GM18867 (cell line): ENCODE data around the gene DCHS2.

Experiments
- ATAC-seq: cut with Tn5 transposase; IDR thresholded peaks from one replicate; pipeline ENCODE4 v1.9.1; 2021; ENCODE audit warnings: mild to moderate bottlenecking, moderate library complexity; ENCODE audit not compliant: unreplicated experiment

Gene DCHS2

DNA sequence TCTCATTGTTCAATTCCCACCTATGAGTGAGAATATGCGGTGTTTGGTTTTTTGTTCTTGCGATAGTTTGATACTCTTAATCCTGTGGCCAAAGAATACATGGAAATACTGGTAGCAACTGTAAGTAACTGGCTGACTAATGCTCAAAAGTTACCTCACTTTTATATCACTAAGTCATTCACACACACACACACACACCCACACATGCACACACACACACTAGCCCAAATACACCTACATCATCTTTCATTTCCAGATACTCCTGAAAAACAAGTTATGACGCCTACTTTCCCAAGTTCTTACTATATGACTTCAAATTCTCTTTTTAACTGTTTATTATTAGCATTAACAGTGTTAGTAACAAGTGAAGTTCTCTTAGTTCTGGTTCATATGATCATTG, 101.3 kb downstream of the DCHS2 start:
- no peak for ATAC-seq

GRCh38 chr4:154389148-154389547, 102.5 kb downstream of the DCHS2 start:
- no peak for ATAC-seq

DNA sequence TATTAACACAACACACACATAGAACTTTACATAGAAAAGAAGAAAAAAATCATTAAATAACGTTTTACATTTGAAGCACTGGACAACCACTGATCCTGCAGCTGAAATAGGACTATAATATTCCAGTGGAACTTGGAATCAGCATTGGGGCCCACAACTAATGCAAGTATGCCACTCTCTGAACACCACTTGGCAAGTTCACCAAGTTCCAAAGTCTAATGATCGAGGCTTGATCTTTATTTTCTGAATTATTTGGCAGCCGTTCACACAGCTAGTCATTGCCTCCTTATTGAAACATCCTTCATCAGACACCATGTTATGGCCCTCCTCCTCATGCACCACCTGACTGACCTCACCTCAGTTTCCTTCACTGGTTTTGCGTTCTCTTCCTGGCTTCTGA, 107.6 kb downstream of the DCHS2 start:
- no peak for ATAC-seq

DNA sequence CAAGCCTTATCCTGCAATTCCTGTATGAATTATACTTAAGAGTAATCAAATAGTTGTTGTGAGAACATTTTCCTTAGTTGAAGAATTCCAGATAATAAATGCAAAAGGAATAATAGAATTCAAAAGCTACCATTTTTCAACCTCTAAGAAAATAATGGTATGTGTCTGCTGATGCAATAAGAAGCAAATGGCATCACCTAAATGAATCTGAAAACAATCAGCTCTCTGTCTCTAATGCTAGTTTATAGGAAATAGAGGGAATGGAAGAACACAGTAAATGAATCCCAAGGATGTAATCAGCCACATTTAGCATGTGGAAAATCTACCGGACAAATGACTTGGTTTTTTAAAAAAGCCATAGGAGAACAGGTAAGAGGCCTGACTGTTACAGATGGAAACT, 115.1 kb downstream of the DCHS2 start:
- no peak for ATAC-seq

- ATAC-seq: peak; percentile 74
These were observed 123.5 kb downstream of the DCHS2 start for GRCh38 chr4:154368060-154368459.

DNA sequence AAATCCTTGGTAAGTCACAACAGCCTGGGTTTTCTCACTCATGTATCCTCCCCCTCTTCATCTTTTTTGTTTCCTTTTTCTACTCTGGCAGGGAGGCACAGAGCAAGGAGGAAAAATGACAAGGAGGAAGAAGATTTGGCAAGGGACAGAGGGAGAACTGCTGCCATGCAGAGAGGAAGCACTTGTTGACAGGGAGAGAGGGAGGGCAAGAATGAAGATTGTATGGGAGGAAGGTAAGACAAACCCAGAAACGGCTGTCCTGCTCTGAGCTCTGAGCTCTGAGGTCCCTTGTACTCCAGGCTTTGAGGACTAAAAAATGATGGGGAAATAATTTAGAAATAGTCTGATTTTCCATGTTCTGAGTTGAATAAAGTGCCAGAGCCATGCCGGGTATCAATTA, 123.9 kb downstream of the DCHS2 start:
- ATAC-seq: peak; percentile 36

DNA sequence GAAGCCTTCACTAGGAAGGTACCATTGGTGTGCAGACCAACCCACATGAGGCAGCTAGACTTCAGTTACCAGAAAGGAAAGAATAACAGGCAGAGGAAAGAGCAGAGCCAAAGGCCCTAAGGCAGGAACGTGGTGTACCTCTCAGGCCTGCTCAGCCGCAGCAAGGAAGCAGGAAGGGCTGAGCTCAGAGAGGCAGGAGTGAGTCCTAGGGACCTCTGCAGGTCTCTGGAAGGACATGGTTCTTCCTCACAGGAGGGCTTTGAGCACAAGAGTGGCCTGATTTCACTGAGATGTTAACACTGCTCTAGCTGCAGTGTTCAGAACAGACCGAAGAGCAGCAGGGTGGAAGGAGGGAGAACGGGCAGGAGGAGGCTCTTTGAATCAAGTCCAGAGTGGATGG, 124.6 kb downstream of the DCHS2 start:
- no peak for ATAC-seq

DNA sequence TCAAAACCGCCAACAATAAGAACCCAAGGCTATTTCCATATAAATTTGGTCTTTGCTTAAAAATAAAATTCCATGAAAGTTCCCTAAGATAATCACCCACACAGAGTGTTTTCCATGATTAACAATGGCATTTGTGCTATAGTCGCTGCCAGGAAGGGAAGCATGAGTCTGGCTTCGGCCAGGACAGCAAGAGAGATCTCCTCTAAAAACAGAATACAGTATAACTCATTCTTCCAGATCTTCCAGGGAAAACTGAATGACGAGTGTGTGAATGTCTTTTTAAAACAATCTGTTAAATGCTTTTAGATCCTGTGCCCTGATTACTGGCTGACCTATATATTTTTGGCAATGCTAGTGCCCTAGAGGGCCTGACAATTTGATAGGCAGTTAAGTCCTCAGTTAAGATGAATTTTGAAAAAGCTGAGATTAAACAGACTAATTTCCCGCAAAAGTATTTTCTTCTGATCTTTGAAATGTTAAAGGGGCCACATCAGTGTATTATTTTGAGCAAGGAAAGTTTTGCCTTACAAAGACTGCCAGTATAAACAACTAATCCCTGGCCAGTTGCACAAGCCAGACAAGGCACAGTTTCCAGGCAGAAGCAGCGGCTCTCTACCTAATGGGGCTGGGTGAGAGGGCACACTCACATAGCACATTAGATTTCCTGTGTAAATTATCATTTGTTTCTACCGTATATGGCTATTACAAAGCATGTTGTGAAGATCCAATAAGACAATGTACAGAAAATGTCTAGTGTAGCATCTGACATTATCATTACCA, 127.3 kb downstream of the DCHS2 start:
- no peak for ATAC-seq

DNA sequence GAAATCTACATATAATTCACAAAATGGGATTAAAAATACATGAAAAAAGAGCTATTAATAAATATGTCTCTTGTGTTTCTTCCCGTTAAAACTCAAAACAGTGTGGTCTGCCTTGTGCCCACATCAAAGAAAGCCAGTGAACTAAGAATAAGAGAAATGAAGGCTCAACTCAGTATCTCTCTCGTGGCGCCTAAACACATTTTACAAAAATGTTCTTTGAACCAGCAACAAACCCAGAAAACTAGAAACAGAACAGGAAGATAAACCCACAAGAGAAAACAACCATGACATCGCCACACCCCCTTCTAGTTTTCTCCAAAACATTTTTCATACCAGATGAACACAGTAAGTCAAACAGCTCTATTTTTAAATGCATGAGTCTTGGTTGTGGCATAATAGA, 130.1 kb downstream of the DCHS2 start:
- peak; percentile 67 for ATAC-seq

DNA sequence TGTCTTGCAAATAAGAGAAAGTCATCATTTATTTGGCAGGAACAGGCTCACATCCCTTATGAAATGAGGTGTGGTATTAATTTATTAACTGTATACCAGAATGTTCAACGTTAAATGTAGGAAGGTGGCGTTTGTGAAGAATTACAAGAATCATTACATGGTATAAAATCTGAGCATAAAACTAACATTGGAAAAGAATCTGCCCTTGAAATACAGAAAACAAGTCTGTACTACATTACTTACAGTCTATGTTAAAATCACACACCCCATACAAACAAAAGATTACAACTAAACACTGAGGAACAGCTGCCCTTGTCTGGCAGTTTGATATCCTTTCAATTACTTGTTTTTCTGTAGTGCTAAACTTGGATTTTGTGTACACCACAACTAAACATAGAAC, 131.1 kb downstream of the DCHS2 start:
- no peak for ATAC-seq

- ATAC-seq: no peak
These were observed 136.7 kb downstream of the DCHS2 start for GRCh38 chr4:154354883-154355282.

- peak; percentile 55 for ATAC-seq
These were observed 141.8 kb downstream of the DCHS2 start for GRCh38 chr4:154349829-154350228.

GRCh38 chr4:154348657-154349056, 142.9 kb downstream of the DCHS2 start:
- no peak for ATAC-seq

DNA sequence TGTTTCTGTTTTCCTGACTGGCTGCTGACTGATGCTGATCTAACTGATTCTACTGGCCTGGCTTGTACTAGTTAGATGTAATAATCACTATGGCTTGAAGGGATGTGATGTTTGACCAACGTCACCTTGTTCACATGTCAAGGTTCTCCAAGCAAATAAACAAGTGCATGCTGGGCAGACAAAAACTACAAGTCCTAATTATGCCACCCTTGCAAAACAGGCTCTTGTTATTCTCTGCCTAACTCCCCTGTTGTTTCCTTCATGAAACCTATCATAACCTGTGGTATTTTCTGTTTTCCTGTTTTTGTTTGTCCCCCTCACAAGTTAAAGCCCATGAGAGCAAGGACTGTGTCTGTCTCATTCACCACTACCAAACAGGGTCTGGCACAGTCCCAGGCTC, 146.2 kb downstream of the DCHS2 start:
- no peak for ATAC-seq

DNA sequence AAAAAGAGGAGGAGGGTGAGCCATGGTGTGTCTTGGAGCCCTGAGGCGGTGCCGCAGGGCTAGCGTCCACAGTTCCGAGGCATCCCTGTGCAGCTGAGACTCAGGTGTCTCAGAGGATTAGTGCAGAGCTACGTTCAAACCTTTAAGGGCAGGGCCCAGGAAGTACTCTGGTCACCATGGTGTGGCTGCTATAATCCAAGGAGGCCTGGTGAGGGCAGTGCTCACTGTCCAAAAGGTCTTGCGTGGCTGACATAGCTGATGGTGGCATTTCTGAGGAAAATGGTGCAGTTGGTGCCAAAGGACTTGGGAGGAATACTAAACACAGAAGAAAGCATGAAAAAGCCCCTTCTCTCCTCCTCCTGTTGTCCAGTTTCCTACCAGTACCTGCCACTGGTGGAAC, 146.9 kb downstream of the DCHS2 start:
- peak; percentile 96 for ATAC-seq

DNA sequence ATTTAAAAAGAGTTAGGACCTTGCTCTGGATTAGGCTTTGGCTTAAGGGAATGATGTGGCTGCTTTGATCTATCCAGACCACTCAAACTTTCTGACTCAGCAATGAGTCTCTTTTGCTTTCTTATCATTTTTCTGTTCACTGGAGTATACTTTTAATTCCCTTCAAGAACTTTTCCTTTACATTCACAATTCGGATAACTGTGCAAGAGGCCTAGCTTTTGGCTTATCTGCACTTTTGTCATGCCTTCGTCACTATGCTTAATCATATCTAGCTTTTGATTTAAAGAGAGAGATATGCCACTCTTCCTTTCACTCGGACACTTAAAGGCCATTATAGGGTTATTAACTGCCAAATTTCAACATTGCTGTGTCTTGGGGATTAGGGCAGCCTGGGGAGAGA, 147.9 kb downstream of the DCHS2 start:
- ATAC-seq: no peak

GRCh38 chr4:154341448-154341847, 150.2 kb downstream of the DCHS2 start:
- ATAC-seq: no peak

DNA sequence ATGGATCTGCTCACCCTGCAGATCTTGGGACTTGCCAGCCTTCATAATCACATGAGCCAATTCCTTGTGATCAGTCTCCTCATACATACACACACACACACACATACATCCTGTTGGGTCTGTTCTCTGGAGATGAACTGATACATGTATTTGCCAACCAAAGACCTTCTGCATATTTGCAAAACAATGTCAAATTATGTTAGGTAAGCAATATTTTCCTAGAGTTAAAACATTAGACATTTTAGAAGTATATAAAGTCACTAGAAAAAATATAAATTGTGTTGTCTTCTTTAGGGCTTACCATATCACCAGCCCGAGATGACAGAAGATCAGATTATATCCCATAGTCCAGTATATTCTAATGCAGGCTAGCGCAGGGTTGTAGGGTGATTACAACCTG, 156.0 kb downstream of the DCHS2 start:
- no peak for ATAC-seq

DNA sequence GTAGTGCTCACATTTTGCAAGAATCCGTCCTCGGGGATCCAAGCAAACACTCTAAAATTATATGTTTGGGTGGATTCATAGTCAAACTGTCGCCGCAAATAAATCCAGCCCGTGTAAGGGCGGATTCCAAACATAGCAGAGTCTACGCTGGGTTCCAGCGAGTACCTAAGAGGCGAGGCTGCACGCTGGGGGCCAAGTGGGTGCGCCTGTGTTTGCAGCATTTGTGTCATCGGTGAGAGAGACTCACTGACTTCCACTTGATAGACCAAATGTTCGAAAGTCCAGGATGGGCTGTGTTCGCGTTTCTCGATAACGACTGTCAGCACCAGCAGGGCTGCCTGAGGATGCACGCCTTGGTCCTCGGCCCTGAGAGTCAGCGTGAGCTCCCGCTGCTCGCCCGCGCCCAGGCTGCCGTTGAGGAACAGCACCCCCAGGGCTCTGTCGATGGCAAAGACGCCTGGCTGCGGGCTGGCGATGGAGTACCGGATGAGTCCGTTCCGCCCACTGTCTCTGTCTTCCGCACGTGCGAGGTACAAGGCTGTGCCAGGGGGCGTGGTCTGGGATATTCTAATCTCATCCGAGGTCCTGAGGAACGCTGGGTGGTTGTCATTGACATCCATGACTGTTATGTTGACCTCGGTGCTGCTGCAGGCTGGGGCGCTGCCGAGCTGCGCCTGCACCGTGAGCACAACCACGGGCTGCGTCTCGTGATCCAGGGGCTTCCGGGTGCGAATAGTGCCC, 158.7 kb downstream of the DCHS2 start:
- peak; percentile 88 for ATAC-seq

DNA sequence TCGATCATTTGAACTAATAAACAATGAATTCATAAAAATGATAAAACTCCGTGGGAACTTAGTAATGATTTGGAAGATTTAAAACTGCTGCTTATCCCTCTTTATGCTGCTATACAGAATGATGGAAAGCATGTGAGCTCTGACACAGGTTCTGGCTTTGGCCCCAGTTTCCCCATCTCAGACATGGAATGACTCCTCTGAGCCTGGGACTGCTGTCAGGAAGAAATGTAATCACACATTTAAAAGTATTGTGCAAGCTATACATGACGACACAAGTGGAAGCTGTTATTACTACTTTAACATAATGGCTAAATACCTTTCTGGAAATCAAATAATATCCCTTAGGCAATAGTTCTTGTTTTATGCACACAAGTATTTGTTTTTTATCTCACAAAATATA, 161.7 kb downstream of the DCHS2 start:
- ATAC-seq: no peak

DNA sequence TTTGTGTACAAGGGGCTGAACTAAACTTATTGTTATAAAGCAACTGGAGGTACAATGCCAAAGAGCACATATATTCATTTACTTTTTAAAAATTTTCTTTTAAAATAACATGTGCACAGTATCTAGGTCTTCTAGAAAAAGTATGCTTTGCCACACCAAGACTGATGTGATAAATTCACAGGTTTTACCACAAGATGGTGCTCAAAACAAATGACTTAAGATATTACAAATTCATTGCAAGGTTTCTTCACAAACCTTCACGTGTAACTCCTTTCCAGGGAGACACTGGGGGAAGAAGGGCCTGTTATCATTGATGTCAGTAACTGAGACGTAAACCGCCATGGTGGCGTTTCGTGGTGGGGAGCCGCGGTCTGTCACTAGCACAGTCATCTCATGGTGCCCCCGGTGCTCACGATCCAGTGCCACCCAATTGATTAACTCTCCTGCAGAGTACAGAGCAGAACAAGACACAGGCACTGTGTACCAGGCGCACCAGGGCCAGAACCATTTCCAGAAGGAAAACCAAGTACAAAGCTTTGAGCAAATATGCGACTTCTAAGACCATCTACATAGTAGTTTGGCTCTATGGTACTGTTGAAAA, 162.2 kb downstream of the DCHS2 start:
- no peak for ATAC-seq

- no peak for ATAC-seq
These were observed 163.6 kb downstream of the DCHS2 start for GRCh38 chr4:154328030-154328429.
